Esophagus (tissue), 2 donors: ENCODE data around the gene MRNIP. TPM values are rescaled to one million over a fixed set of nuclear protein-coding genes. Genes with fewer than 3 reads are reported as not detected.

ENCODE experiments used
- H3K27ac ChIP-seq, 2 donors: one replicate each; pipeline ENCODE4 v1.5.1; 2013; ENCODE audit warnings: low read depth in 2 of 2, mild to moderate bottlenecking in 2 of 2, inconsistent platforms in 1 of 2, low read length in 1 of 2, moderate library complexity in 1 of 2
- H3K27me3 ChIP-seq, 2 donors: one replicate each; pipeline ENCODE4 v1.6.1; 2013; ENCODE audit warnings: low read length in 2 of 2, control low read depth in 1 of 2, mild to moderate bottlenecking in 1 of 2; ENCODE audit not compliant: insufficient read depth in 2 of 2, control insufficient read depth in 1 of 2
- H3K36me3 ChIP-seq, 2 donors: one replicate each; pipeline ENCODE4 v1.6.1; 2013; ENCODE audit warnings: low read length in 1 of 2; ENCODE audit not compliant: control insufficient read depth in 2 of 2, insufficient read depth in 2 of 2
- H3K4me1 ChIP-seq, 2 donors: one replicate each; pipeline ENCODE4 v1.6.1; 2013; ENCODE audit warnings: low read length in 1 of 2; ENCODE audit not compliant: control insufficient read depth in 2 of 2, insufficient read depth in 2 of 2
- H3K4me3 ChIP-seq, 2 donors: one replicate each; pipeline ENCODE4 v1.5.1; 2013; ENCODE audit warnings: low read length in 2 of 2, mild to moderate bottlenecking in 2 of 2, low read depth in 1 of 2, moderate library complexity in 1 of 2
- H3K9me3 ChIP-seq, 2 donors: one replicate each; pipeline ENCODE4 v1.6.1; 2013; ENCODE audit warnings: mild to moderate bottlenecking in 2 of 2, low read depth in 1 of 2, low read length in 1 of 2, moderate library complexity in 1 of 2; ENCODE audit not compliant: control insufficient read depth in 2 of 2, insufficient read depth in 1 of 2
- WGBS, 2 donors: extraction: QIAGEN DNeasy Blood & Tissue Kit; methylation state at CpG; one replicate each; pipeline ENCODE4 v1.1.7; 2013; 5-methylcytosine and 5-hydroxymethylcytosine counted together
- polyA plus RNA-seq, 2 donors: library from polyadenylated mRNA; stranded (reverse); fragments of 200-250 nt; gene quantifications; one replicate each; pipeline ENCODE4 v1.2.3, GENCODE V29; 2013
- donor health status: healthy with polysubstance abuse.
- donor health status: Bipolar disorder and iron deficiency.

MRNIP gene
- polyA plus RNA-seq, 2 donors = 12.2 to 31.5 TPM

- Histone ChIP-seq H3K9me3 (peaks cover 0 to 2% of the 10 kb centered on the region in 2 donors), H3K27ac (no peak overlapping the region), H3K27me3 (no peaks in the 10 kb centered on the region), H3K4me3 (no peak overlapping the region), H3K36me3 (peaks cover 22 to 60% of the 10 kb centered on the region in 2 donors), H3K4me1 (peaks cover 0 to 8% of the 10 kb centered on the region in 2 donors)
- 94 to 96% methylated on average over 11 of the region's 11 CpGs for WGBS, 2 donors
These were observed 8.9 kb upstream of the MRNIP start for GRCh38 chr5:179867476-179867875.

DNA sequence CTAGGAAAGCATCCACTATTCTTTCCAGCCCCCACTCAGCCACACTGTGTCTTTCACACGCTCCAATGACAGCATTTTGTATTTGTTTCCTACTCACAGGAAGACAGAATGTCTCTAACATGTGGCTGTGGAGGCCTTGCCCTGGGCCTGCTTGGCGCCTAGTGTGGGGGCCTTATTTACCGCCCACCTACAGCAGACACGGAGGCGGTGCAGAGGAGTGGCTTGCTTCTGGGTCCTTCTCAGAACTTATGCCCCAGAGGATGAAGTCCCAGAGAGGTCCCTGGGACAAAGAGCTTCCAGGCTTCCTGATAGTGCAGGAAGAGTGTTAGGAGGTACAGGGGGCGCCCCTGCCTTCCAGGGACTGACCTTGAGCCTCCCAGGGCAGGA is 8.5 kb upstream of the MRNIP start:
- no peak overlapping the region for H3K27ac ChIP-seq
- WGBS, 2 donors = 84 to 88% methylated on average over 6 of the region's 6 CpGs
- peaks cover 0 to 4% of the 10 kb centered on the region in 2 donors for H3K9me3 ChIP-seq
- no peaks in the 10 kb centered on the region for H3K27me3 ChIP-seq
- H3K4me3 ChIP-seq = no peak overlapping the region
- H3K36me3 ChIP-seq = peaks cover 18 to 60% of the 10 kb centered on the region in 2 donors
- H3K4me1 ChIP-seq = peaks cover 0 to 8% of the 10 kb centered on the region in 2 donors

- H3K36me3 ChIP-seq = peaks cover 18 to 60% of the 10 kb centered on the region in 2 donors
- peaks cover 0 to 4% of the 10 kb centered on the region in 2 donors for H3K9me3 ChIP-seq
- peak overlapping the region; percentile 14 to 17 for H3K27ac ChIP-seq
- WGBS, 2 donors = 74 to 79% methylated on average over 21 of the region's 21 CpGs
- H3K4me1 ChIP-seq = peaks cover 0 to 8% of the 10 kb centered on the region in 2 donors
- no peak overlapping the region for H3K4me3 ChIP-seq
- H3K27me3 ChIP-seq = no peaks in the 10 kb centered on the region
These were observed 7.8 kb upstream of the MRNIP start for GRCh38 chr5:179866241-179867078.

- Histone ChIP-seq H3K27ac (peak overlapping the region in 1 of 2 donors; percentile 17), H3K27me3 (no peaks in the 10 kb centered on the region), H3K9me3 (peaks cover 0 to 4% of the 10 kb centered on the region in 2 donors), H3K4me1 (peaks cover 0 to 8% of the 10 kb centered on the region in 2 donors), H3K4me3 (no peak overlapping the region), H3K36me3 (peaks cover 16 to 56% of the 10 kb centered on the region in 2 donors)
- WGBS, 2 donors = 80 to 84% methylated on average over 15 of the region's 15 CpGs
These were observed 7.0 kb upstream of the MRNIP start for GRCh38 chr5:179865491-179866240.

DNA sequence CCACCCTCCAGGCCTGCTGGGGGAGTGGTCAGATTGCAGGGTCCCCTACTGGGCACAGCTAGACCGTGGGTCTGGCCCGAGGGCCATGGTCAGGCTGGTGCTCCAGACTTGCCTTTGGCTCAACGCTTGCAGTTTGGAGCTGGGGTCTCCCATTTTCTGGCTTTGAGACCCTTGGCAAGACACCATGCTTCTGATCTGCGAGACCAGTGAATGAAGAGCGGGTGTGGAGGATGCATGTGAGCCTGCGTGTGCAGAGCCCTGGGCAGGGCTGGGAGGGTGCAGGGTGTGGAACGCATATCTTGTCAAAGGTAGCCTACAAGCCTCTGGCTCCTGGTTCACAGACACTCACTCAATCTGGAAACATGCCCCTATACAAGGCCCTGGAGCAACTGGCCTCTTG is 6.1 kb upstream of the MRNIP start:
- peaks cover 10 to 46% of the 10 kb centered on the region in 2 donors for H3K36me3 ChIP-seq
- H3K27ac ChIP-seq = no peak overlapping the region
- WGBS, 2 donors = 93 to 96% methylated on average over 7 of the region's 7 CpGs
- no peak overlapping the region for H3K4me3 ChIP-seq
- H3K27me3 ChIP-seq = no peaks in the 10 kb centered on the region
- H3K4me1 ChIP-seq = peaks cover 0 to 8% of the 10 kb centered on the region in 2 donors
- H3K9me3 ChIP-seq = peaks cover 0 to 4% of the 10 kb centered on the region in 2 donors

DNA sequence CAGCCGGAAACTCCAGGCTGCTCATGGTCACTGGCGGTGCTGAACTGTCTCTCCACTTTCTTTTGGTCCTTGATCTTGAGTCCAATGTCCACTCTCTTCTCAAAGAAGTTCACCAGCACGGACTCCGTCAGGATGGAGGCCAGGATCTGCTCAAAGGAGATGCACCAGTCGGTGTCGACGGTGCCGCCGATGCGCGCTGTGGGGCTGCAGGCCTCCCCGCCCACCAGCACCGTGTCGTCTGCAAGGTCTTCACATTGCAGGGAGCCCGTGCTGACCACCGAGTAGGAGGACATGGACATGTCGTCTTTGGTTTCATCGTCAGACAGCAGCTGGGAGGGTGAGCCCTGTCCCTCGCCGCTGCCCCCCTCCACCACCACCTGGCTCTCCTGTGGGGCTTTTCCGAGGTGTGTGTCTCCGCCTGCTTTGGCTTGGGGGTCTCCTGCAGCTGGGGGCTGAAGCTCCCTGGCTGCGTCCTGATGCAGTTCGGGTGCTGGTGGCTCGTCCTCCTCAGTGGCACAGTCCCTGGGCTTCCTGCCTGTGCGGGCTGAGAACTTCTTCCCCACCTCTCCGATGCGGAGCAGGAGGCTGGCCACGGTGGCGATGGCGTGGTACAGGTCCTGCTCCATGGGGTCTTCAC is 5.0 kb upstream of the MRNIP start:
- Histone ChIP-seq H3K27ac (no peak overlapping the region), H3K4me1 (peaks cover 0 to 8% of the 10 kb centered on the region in 2 donors), H3K4me3 (no peak overlapping the region), H3K9me3 (peaks cover 0 to 4% of the 10 kb centered on the region in 2 donors), H3K27me3 (no peaks in the 10 kb centered on the region), H3K36me3 (peaks cover 10 to 41% of the 10 kb centered on the region in 2 donors)
- WGBS, 2 donors = 95 to 96% methylated on average over 31 of the region's 31 CpGs

GRCh38 chr5:179862891-179863290 is 4.3 kb upstream of the MRNIP start:
- H3K4me3 ChIP-seq = no peak overlapping the region
- peaks cover 0 to 2% of the 10 kb centered on the region in 2 donors for H3K9me3 ChIP-seq
- H3K27ac ChIP-seq = no peak overlapping the region
- peaks cover 0 to 8% of the 10 kb centered on the region in 2 donors for H3K4me1 ChIP-seq
- WGBS, 2 donors = 95 to 98% methylated on average over 9 of the region's 9 CpGs
- peaks cover 8 to 38% of the 10 kb centered on the region in 2 donors for H3K36me3 ChIP-seq
- no peaks in the 10 kb centered on the region for H3K27me3 ChIP-seq

DNA sequence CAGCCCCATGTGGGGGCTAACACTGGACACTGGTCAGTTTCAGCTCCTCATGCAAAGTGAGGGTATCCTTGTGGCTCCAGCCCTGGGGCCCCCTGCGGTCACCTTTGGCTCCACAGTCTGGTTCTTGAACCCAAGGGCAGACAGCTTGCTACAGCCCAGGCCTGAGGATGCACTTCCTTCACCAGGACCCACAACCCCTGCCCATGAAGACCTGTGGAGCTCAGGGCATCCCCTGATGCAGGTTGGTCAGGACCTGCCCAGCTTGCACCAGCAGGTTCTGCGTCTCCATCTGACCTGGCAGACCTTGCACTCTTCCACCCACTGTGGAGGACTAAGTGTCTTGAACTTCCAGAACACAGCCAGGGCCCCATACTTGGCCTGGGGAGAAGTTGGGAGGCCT is 3.7 kb upstream of the MRNIP start:
- H3K36me3 ChIP-seq = peaks cover 8 to 38% of the 10 kb centered on the region in 2 donors

DNA sequence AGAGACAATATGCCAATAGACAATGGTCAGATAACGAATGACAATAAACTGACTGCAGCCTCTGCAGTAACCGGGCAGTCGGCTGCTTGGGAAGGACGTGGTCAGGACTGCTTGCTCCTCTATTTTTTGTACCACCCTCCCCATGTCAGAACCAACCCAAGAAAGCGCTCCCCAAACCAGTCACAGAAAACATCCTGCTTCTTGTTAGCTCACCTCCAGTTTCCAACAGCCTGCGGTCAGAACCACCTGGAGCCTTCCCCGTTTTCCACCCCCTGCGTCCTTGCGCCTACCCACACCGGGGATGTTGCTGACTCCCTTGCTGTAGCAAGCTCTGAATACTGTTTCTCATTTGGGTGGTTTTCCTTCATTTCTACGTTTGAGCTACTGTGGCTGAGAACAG is 1.7 kb upstream of the MRNIP start:
- no peaks in the 10 kb centered on the region for H3K4me1 ChIP-seq
- no peak overlapping the region for H3K27ac ChIP-seq
- no peaks in the 10 kb centered on the region for H3K27me3 ChIP-seq
- peaks cover 8 to 24% of the 10 kb centered on the region in 2 donors for H3K36me3 ChIP-seq
- peaks cover 0 to 2% of the 10 kb centered on the region in 2 donors for H3K9me3 ChIP-seq
- H3K4me3 ChIP-seq = no peak overlapping the region
- 79 to 82% methylated on average over 11 of the region's 11 CpGs for WGBS, 2 donors

More for the DNA sequence above, 3.7 kb upstream of the MRNIP start:
- 95 to 98% methylated on average over 2 of the region's 2 CpGs for WGBS, 2 donors
- no peak overlapping the region for H3K27ac ChIP-seq
- no peaks in the 10 kb centered on the region for H3K27me3 ChIP-seq
- H3K9me3 ChIP-seq = peaks cover 0 to 2% of the 10 kb centered on the region in 2 donors
- no peak overlapping the region for H3K4me3 ChIP-seq
- peaks cover 0 to 8% of the 10 kb centered on the region in 2 donors for H3K4me1 ChIP-seq
